Mesendoderm (in vitro differentiated cells): ENCODE results near the gene LCOR.
A peak's percentile ranks its signal among the peaks of the same experiment; 100 is the strongest.

ENCODE experiments used
- DNase-seq: peaks from one replicate; pipeline ENCODE4 v3.0.0; 2013
- H2AK5ac ChIP-seq: 2 replicates; pipeline ENCODE4 v1.6.1; 2013; ENCODE audit warnings: low read length, inconsistent platforms
- H2BK120ac ChIP-seq: 2 replicates; pipeline ENCODE4 v1.6.1; 2013; ENCODE audit warnings: low read depth, mild to moderate bottlenecking, low read length, moderate library complexity, mixed read lengths
- H2BK15ac ChIP-seq: replicated peaks from 2 replicates; pipeline ENCODE4 v1.6.1; 2013; ENCODE audit warnings: low read depth, mild to moderate bottlenecking, moderate library complexity
- H2BK5ac ChIP-seq: 2 replicates; pipeline ENCODE4 v1.6.1; 2013; ENCODE audit warnings: low read length, inconsistent platforms
- H3K18ac ChIP-seq: 2 replicates; pipeline ENCODE4 v1.6.1; 2013; ENCODE audit warnings: mild to moderate bottlenecking, low read length, mixed read lengths
- H3K23ac ChIP-seq: one replicate; pipeline ENCODE4 v1.6.1; 2013; ENCODE audit warnings: low read length
- H3K27ac ChIP-seq: 2 replicates; pipeline ENCODE4 v1.5.1; 2013; ENCODE audit warnings: low read depth, mild to moderate bottlenecking, inconsistent platforms, low read length, moderate library complexity
- H3K27me3 ChIP-seq: 2 replicates; pipeline ENCODE4 v1.6.1; 2013; ENCODE audit warnings: low read length, control low read depth, mild to moderate bottlenecking, inconsistent platforms; ENCODE audit not compliant: insufficient read depth, poor library complexity
- H3K36me3 ChIP-seq: 2 replicates; pipeline ENCODE4 v1.6.1; 2013; ENCODE audit warnings: low read length, inconsistent platforms; ENCODE audit not compliant: control insufficient read depth, insufficient read depth
- H3K4ac ChIP-seq: one replicate; pipeline ENCODE4 v1.6.1; 2013; ENCODE audit warnings: low read depth, mild to moderate bottlenecking, low read length, moderate library complexity
- H3K4me1 ChIP-seq: 2 replicates; pipeline ENCODE4 v1.6.1; 2013; ENCODE audit warnings: low read depth, low read length, inconsistent platforms; ENCODE audit not compliant: control insufficient read depth
- H3K4me2 ChIP-seq: 2 replicates; pipeline ENCODE4 v1.6.1; 2013; ENCODE audit warnings: low read length
- H3K4me3 ChIP-seq: 2 replicates; pipeline ENCODE4 v1.5.1; 2013; ENCODE audit warnings: mild to moderate bottlenecking, low read length
- H3K56ac ChIP-seq: one replicate; pipeline ENCODE4 v1.6.1; 2013; ENCODE audit warnings: low read length
- H3K79me1 ChIP-seq: 2 replicates; pipeline ENCODE4 v1.6.1; 2013; ENCODE audit warnings: low read length, inconsistent platforms
- H3K79me2 ChIP-seq: 2 replicates; pipeline ENCODE4 v1.6.1; 2013; ENCODE audit warnings: mild to moderate bottlenecking, low read length; ENCODE audit not compliant: control insufficient read depth, insufficient read depth
- H3K9ac ChIP-seq: 2 replicates; pipeline ENCODE4 v1.6.1; 2013; ENCODE audit warnings: low read length, inconsistent platforms
- H4K5ac ChIP-seq: one replicate; pipeline ENCODE4 v1.6.1; 2013; ENCODE audit warnings: low read length
- H4K8ac ChIP-seq: one replicate; pipeline ENCODE4 v1.6.1; 2013; ENCODE audit warnings: low read depth, mild to moderate bottlenecking, control low read depth, low read length, moderate library complexity
- WGBS: extraction: QIAGEN DNeasy Blood & Tissue Kit; methylation state at CpG from one replicate; pipeline ENCODE4 v1.1.7; 2013; ENCODE audit warnings: low lambda C conversion rate, missing lambda C conversion rate; ENCODE audit not compliant: insufficient coverage; ENCODE audit errors: extremely low coverage; 5-methylcytosine and 5-hydroxymethylcytosine counted together

Gene LCOR

GRCh38 chr10:97024168-97025073 lies 192.3 kb downstream of the LCOR start:
- no peaks in the 10 kb centered on the region for H3K36me3 ChIP-seq
- H2BK5ac ChIP-seq: no peak overlapping the region
- H3K4me2 ChIP-seq: no peak overlapping the region
- no peaks in the 10 kb centered on the region for H3K4me1 ChIP-seq
- no peak overlapping the region for H4K5ac ChIP-seq
- no peak overlapping the region for H2BK15ac ChIP-seq
- H3K56ac ChIP-seq: no peak overlapping the region
- no peak overlapping the region for H3K23ac ChIP-seq
- H2BK120ac ChIP-seq: no peak overlapping the region
- no peak overlapping the region for H3K27ac ChIP-seq
- no peak overlapping the region for H3K4ac ChIP-seq
- no CpG with 5 or more reads among the region's 13 CpGs for WGBS
- no peak overlapping the region for H2AK5ac ChIP-seq
- no peaks in the 10 kb centered on the region for H3K79me1 ChIP-seq
- no peak overlapping the region for H3K9ac ChIP-seq
- no peak overlapping the region for H3K18ac ChIP-seq
- no peak for DNase-seq
- no peak overlapping the region for H4K8ac ChIP-seq
- no peak overlapping the region for H3K4me3 ChIP-seq
- no peaks in the 10 kb centered on the region for H3K27me3 ChIP-seq
- no peaks in the 10 kb centered on the region for H3K79me2 ChIP-seq

- no CpG with 5 or more reads among the region's 9 CpGs for WGBS
Measured at GRCh38 chr10:97025613-97026242, 193.6 kb downstream of the LCOR start.

GRCh38 chr10:97028126-97028831 lies 196.2 kb downstream of the LCOR start:
- no peak overlapping the region for H3K27ac ChIP-seq
- H3K79me2 ChIP-seq: no peaks in the 10 kb centered on the region
- H3K4me3 ChIP-seq: no peak overlapping the region
- H2BK5ac ChIP-seq: no peak overlapping the region
- H3K36me3 ChIP-seq: no peaks in the 10 kb centered on the region
- H3K4me2 ChIP-seq: no peak overlapping the region
- no peak overlapping the region for H3K56ac ChIP-seq
- no peak overlapping the region for H2BK15ac ChIP-seq
- no peaks in the 10 kb centered on the region for H3K79me1 ChIP-seq
- no peak overlapping the region for H3K4ac ChIP-seq
- no peak overlapping the region for H2BK120ac ChIP-seq
- DNase-seq: no peak
- no peak overlapping the region for H4K8ac ChIP-seq
- no peak overlapping the region for H3K23ac ChIP-seq
- H3K18ac ChIP-seq: no peak overlapping the region
- H4K5ac ChIP-seq: no peak overlapping the region
- no peak overlapping the region for H2AK5ac ChIP-seq
- H3K4me1 ChIP-seq: no peaks in the 10 kb centered on the region
- no CpG with 5 or more reads among the region's 2 CpGs for WGBS
- H3K27me3 ChIP-seq: no peaks in the 10 kb centered on the region
- H3K9ac ChIP-seq: no peak overlapping the region

More at GRCh38 chr10:97025613-97026242, 193.6 kb downstream of the LCOR start:
- no peak overlapping the region for H3K9ac ChIP-seq
- no peak overlapping the region for H3K23ac ChIP-seq
- H4K8ac ChIP-seq: no peak overlapping the region
- peak; percentile 74 for DNase-seq
- no peak overlapping the region for H2AK5ac ChIP-seq
- no peak overlapping the region for H3K18ac ChIP-seq
- H2BK15ac ChIP-seq: no peak overlapping the region
- no peak overlapping the region for H4K5ac ChIP-seq
- no peaks in the 10 kb centered on the region for H3K27me3 ChIP-seq
- no peak overlapping the region for H3K27ac ChIP-seq
- no peak overlapping the region for H3K4me2 ChIP-seq
- no peak overlapping the region for H2BK120ac ChIP-seq
- H3K79me1 ChIP-seq: no peaks in the 10 kb centered on the region
- H2BK5ac ChIP-seq: no peak overlapping the region
- no peaks in the 10 kb centered on the region for H3K4me1 ChIP-seq
- H3K36me3 ChIP-seq: no peaks in the 10 kb centered on the region
- no peak overlapping the region for H3K56ac ChIP-seq
- no peak overlapping the region for H3K4me3 ChIP-seq
- no peak overlapping the region for H3K4ac ChIP-seq
- H3K79me2 ChIP-seq: no peaks in the 10 kb centered on the region

- no peak overlapping the region for H3K9ac ChIP-seq
Measured at GRCh38 chr10:97028832-97029178, 196.7 kb downstream of the LCOR start.

GRCh38 chr10:97029271-97029670 lies 197.2 kb downstream of the LCOR start:
- no peaks in the 10 kb centered on the region for H3K36me3 ChIP-seq
- no peak overlapping the region for H4K5ac ChIP-seq
- no peaks in the 10 kb centered on the region for H3K27me3 ChIP-seq
- H2BK120ac ChIP-seq: no peak overlapping the region
- no peak overlapping the region for H3K56ac ChIP-seq
- no peaks in the 10 kb centered on the region for H3K79me2 ChIP-seq
- no peak overlapping the region for H3K23ac ChIP-seq
- no peak overlapping the region for H3K9ac ChIP-seq
- no peak overlapping the region for H3K4me2 ChIP-seq
- H3K18ac ChIP-seq: no peak overlapping the region
- H3K27ac ChIP-seq: no peak overlapping the region
- no peak overlapping the region for H2BK5ac ChIP-seq
- no peak overlapping the region for H4K8ac ChIP-seq
- no peak overlapping the region for H3K4me3 ChIP-seq
- no peak overlapping the region for H2BK15ac ChIP-seq
- no CpG with 5 or more reads among the region's 3 CpGs for WGBS
- no peak overlapping the region for H3K4ac ChIP-seq
- no peaks in the 10 kb centered on the region for H3K4me1 ChIP-seq
- no peak overlapping the region for H2AK5ac ChIP-seq
- DNase-seq: no peak
- H3K79me1 ChIP-seq: no peaks in the 10 kb centered on the region

More at GRCh38 chr10:97028832-97029178, 196.7 kb downstream of the LCOR start:
- no peak overlapping the region for H2BK120ac ChIP-seq
- H2BK5ac ChIP-seq: no peak overlapping the region
- no peak overlapping the region for H3K4ac ChIP-seq
- H4K5ac ChIP-seq: no peak overlapping the region
- H3K56ac ChIP-seq: no peak overlapping the region
- H3K23ac ChIP-seq: no peak overlapping the region
- no peak overlapping the region for H3K4me3 ChIP-seq
- H3K79me1 ChIP-seq: no peaks in the 10 kb centered on the region
- DNase-seq: no peak
- no peak overlapping the region for H3K27ac ChIP-seq
- no peak overlapping the region for H4K8ac ChIP-seq
- H3K79me2 ChIP-seq: no peaks in the 10 kb centered on the region
- H3K4me2 ChIP-seq: no peak overlapping the region
- no peaks in the 10 kb centered on the region for H3K27me3 ChIP-seq
- H3K18ac ChIP-seq: no peak overlapping the region
- H3K36me3 ChIP-seq: no peaks in the 10 kb centered on the region
- H3K4me1 ChIP-seq: no peaks in the 10 kb centered on the region
- no peak overlapping the region for H2AK5ac ChIP-seq
- WGBS: no CpG with 5 or more reads among the region's 3 CpGs
- no peak overlapping the region for H2BK15ac ChIP-seq
